ENCODE measurements around the gene CHD2.

The CHD2 gene

GRCh38 chr15:92932946-92933649 is 33.0 kb downstream of the CHD2 start:
- no peak for DNase-seq

GRCh38 chr15:92933831-92934230 is 33.7 kb downstream of the CHD2 start:
- DNase-seq: no peak

GRCh38 chr15:92934716-92935115 is 34.6 kb downstream of the CHD2 start:
- DNase-seq: no peak

GRCh38 chr15:92936138-92936537 is 36.0 kb downstream of the CHD2 start:
- DNase-seq: no peak

- no peak for DNase-seq
These were observed 36.6 kb downstream of the CHD2 start for GRCh38 chr15:92936693-92937092.

GRCh38 chr15:92937901-92938300 is 37.8 kb downstream of the CHD2 start:
- no peak for DNase-seq

- DNase-seq: no peak
These were observed 38.3 kb downstream of the CHD2 start for GRCh38 chr15:92938387-92938786.

GRCh38 chr15:92941668-92942067 is 41.5 kb downstream of the CHD2 start:
- DNase-seq: no peak

GRCh38 chr15:92942706-92943105 is 42.6 kb downstream of the CHD2 start:
- DNase-seq: no peak

- DNase-seq: no peak
These were observed 43.5 kb downstream of the CHD2 start for GRCh38 chr15:92943581-92943980.

- DNase-seq: no peak
These were observed 44.9 kb downstream of the CHD2 start for GRCh38 chr15:92944946-92945521.

- no peak for DNase-seq
These were observed 47.1 kb downstream of the CHD2 start for GRCh38 chr15:92947071-92947730.

GRCh38 chr15:92949604-92950249 is 49.6 kb downstream of the CHD2 start:
- no peak for DNase-seq

- DNase-seq: no peak
These were observed 51.8 kb downstream of the CHD2 start for GRCh38 chr15:92951800-92952457.

GRCh38 chr15:92952458-92952850 is 52.3 kb downstream of the CHD2 start:
- DNase-seq: no peak

GRCh38 chr15:92953566-92953965 is 53.4 kb downstream of the CHD2 start:
- no peak for DNase-seq

- DNase-seq: no peak
These were observed 53.9 kb downstream of the CHD2 start for GRCh38 chr15:92954002-92954401.

- no peak for DNase-seq
These were observed 54.5 kb downstream of the CHD2 start for GRCh38 chr15:92954578-92954977.

GRCh38 chr15:92955706-92956105 is 55.6 kb downstream of the CHD2 start:
- DNase-seq: no peak

- DNase-seq: peak; percentile 49 to 58
These were observed 58.0 kb downstream of the CHD2 start for GRCh38 chr15:92958105-92958504.

- DNase-seq: no peak
These were observed 59.1 kb downstream of the CHD2 start for GRCh38 chr15:92959219-92959618.

- no peak for DNase-seq
These were observed 61.0 kb downstream of the CHD2 start for GRCh38 chr15:92960996-92961681.

- DNase-seq: no peak
These were observed 62.8 kb downstream of the CHD2 start for GRCh38 chr15:92962914-92963313.
